ENCODE results near the gene GALT. TPM values are rescaled to one million over a fixed set of nuclear protein-coding genes. Genes with fewer than 3 reads are reported as not detected.

The GALT gene
- total and polyA plus RNA-seq, 2 of the 13 experiments (the other 11 are each of a cell fraction or from before 2014, with no cell fraction given), result 40.4 to 46.3 TPM

DNA sequence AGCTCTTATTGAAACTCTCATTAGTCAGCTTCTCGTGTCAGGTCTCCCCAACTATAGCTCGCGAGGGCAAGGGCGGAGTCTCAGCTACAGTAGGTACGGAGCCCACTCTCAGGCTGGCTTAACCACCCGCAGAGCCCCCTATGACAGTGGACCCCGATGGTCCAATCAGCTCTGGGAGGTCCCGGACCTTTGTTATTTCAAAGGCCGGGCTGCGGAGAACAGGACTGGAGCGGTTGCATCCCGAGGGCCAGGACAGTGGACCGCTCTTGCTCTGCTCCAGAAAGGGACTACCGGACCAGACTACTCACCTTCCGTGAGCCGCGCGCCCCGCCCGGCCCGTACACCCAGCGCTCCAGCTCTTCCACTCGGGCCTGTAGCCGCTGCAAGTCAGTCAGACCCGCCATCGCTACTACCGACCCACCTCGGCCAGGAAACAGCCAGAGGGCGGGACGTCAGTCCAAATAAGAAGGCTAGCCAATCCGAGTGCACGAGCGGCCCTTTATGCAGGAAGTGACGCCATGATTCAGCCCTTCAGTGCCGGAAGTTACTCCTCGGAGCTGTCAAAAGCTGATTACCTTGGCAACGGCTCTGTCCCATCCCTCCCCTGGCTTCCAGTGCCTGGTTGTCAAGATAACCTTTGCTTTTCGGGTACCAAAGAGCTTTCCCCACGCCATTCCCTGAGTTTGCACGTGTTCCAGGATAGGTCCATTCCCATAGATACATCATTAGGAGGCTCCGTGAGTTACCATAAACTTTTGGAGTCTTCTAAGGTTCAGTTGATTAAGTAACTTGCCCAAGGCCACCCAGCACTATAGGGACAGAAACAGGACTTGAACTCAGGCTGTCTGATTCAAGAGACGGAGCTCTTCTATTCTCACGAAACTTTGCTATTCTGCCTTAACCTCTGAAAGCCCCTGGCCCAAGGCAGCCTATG lies 26.1 kb upstream of the GALT start, which contains the start of gene DCTN3 (continued):
- TF ChIP-seq ATF1 (CRISPR knock-in tag; IDR thresholded peaks at IDR 0.05) (peak; percentile 86), ZNF619 (CRISPR knock-in tag; IDR thresholded peaks at IDR 0.05) (no peak), ETV6 (CRISPR knock-in tag; conservative IDR thresholded peaks at IDR 0.05) (no peak), AKAP8 (CRISPR knock-in tag; IDR thresholded peaks at IDR 0.05) (no peak), ZNF441 (CRISPR knock-in tag; IDR thresholded peaks at IDR 0.05; ENCODE audit: borderline replicate concordance) (no peak), SOX13 (IDR thresholded peaks at IDR 0.05) (no peak), SOX13 (CRISPR knock-in tag; conservative IDR thresholded peaks at IDR 0.05 in 1 of 2, IDR thresholded peaks at IDR 0.05 in 1 of 2) (0 out of 4 replicates have a peak, but pooled peaks of 1 of the 2 experiments have one; percentile 16), ZNF10 (CRISPR knock-in tag; IDR thresholded peaks at IDR 0.05; ENCODE audit: borderline replicate concordance, low read depth) (no peak), FIP1L1 (IDR thresholded peaks at IDR 0.05; ENCODE audit: borderline replicate concordance, insufficient read depth, low read depth, low read length) (no peak), TMF1 (CRISPR knock-in tag; IDR thresholded peaks at IDR 0.05; ENCODE audit: low read depth) (no peak), MAFF (IDR thresholded peaks at IDR 0.05; ENCODE audit: low read depth, low read length) (no peak), TEAD3 (CRISPR knock-in tag; optimal IDR thresholded peaks at IDR 0.05; ENCODE audit: borderline replicate concordance) (no peak), KLF15 (CRISPR knock-in tag; IDR thresholded peaks at IDR 0.05; ENCODE audit: borderline replicate concordance) (no peak), ZNF850 (CRISPR knock-in tag; conservative IDR thresholded peaks at IDR 0.05) (no peak), HNF4G (IDR thresholded peaks at IDR 0.05; ENCODE audit: borderline replicate concordance, low read depth, low read length) (no peak), HNF4G (CRISPR knock-in tag; IDR thresholded peaks at IDR 0.05; ENCODE audit: borderline replicate concordance, low read depth) (no peak), NONO (IDR thresholded peaks at IDR 0.05) (no peak), NONO (CRISPR knock-in tag; conservative IDR thresholded peaks at IDR 0.05) (no peak), ZNF792 (CRISPR knock-in tag; IDR thresholded peaks at IDR 0.05) (no peak), ZNF382 (CRISPR knock-in tag; IDR thresholded peaks at IDR 0.05; ENCODE audit: borderline replicate concordance) (no peak), MIER3 (CRISPR knock-in tag; IDR thresholded peaks at IDR 0.05; ENCODE audit: borderline replicate concordance) (peak; percentile 52; the same call in 1 of the 2 replicates), KDM5B (CRISPR knock-in tag; IDR thresholded peaks at IDR 0.05; ENCODE audit: borderline replicate concordance) (0 out of 2 replicates have a peak, but pooled peaks have one; percentile 46), KAT2B (IDR thresholded peaks at IDR 0.05; ENCODE audit: borderline replicate concordance, low read depth, low read length) (no peak), JUND (CRISPR knock-in tag; IDR thresholded peaks at IDR 0.05) (no peak), ZNF746 (CRISPR knock-in tag; IDR thresholded peaks at IDR 0.05) (no peak), ZNF766 (CRISPR knock-in tag; IDR thresholded peaks at IDR 0.05; ENCODE audit: borderline replicate concordance) (no peak)
- TF ChIP-seq, protein P1, sequence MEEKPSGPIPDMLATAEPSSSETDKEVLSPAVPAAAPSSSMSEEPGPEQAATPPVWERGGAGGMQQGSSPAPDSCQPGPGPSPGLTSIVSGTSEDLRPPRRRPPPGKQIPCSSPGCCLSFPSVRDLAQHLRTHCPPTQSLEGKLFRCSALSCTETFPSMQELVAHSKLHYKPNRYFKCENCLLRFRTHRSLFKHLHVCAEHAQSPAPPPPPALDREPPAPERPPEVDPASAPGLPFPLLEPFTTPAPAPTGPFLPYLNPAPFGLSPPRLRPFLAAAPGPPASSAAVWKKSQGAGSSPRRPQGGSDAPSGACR (CRISPR knock-in tag; IDR thresholded peaks at IDR 0.05), result no peak
- TF ChIP-seq, protein P2, sequence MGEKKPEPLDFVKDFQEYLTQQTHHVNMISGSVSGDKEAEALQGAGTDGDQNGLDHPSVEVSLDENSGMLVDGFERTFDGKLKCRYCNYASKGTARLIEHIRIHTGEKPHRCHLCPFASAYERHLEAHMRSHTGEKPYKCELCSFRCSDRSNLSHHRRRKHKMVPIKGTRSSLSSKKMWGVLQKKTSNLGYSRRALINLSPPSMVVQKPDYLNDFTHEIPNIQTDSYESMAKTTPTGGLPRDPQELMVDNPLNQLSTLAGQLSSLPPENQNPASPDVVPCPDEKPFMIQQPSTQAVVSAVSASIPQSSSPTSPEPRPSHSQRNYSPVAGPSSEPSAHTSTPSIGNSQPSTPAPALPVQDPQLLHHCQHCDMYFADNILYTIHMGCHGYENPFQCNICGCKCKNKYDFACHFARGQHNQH (CRISPR knock-in tag; IDR thresholded peaks at IDR 0.05), result 0 out of 2 replicates have a peak, but pooled peaks have one; percentile 52
- TF ChIP-seq, protein P3, sequence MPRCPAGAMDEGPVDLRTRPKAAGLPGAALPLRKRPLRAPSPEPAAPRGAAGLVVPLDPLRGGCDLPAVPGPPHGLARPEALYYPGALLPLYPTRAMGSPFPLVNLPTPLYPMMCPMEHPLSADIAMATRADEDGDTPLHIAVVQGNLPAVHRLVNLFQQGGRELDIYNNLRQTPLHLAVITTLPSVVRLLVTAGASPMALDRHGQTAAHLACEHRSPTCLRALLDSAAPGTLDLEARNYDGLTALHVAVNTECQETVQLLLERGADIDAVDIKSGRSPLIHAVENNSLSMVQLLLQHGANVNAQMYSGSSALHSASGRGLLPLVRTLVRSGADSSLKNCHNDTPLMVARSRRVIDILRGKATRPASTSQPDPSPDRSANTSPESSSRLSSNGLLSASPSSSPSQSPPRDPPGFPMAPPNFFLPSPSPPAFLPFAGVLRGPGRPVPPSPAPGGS (CRISPR knock-in tag; IDR thresholded peaks at IDR 0.05), result no peak

Measured in HepG2 (cell line).